ENCODE results near the gene CACUL1. TPM values are rescaled to one million over a fixed set of nuclear protein-coding genes. Genes with fewer than 3 reads are reported as not detected.

CACUL1 gene
- total and polyA plus RNA-seq, 12 donors: 4.9 to 32.6 (median 24.4) TPM

DNA sequence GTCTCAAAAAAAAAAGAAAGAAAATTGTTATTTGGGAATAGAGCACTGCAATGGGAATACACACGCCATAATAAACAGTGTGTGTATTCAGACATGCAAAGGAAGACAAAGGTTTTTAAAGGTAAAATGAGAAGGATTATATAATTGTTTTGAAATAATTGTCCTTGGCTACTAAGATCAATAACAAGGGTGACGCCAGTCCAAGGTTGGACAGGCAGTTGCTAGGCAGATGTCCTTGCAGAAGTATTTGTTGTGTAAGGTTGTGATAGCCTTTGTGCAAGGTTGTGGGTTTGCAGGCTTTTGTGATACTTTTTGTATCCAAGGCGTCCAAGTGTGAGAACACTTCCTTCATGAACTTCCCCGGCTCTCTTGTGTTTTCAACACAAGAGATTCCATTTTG lies 87.0 kb downstream of the CACUL1 start:
- WGBS, 2 donors: 86 to 93% methylated on average over 4 of the region's 4 CpGs
- H3K9me3 ChIP-seq: peaks cover 0 to under 1% (median 0%) of the 10 kb centered on the region in 11 donors
- intact Hi-C loops (cut with DNase I): no loop called here
- no peak for DNase-seq
- no peak for ATAC-seq
- H3K27me3 ChIP-seq: peaks cover 0 to 24% (median 8%) of the 10 kb centered on the region in 7 donors
- no peaks in the 10 kb centered on the region for H3K36me3 ChIP-seq
- H3K4me1 ChIP-seq: peaks cover 4 to 33% (median 23%) of the 10 kb centered on the region in 9 donors
- H3K4me3 ChIP-seq: no peak overlapping the region
- no peak overlapping the region for H3K27ac ChIP-seq
- TF ChIP-seq, protein P1, sequence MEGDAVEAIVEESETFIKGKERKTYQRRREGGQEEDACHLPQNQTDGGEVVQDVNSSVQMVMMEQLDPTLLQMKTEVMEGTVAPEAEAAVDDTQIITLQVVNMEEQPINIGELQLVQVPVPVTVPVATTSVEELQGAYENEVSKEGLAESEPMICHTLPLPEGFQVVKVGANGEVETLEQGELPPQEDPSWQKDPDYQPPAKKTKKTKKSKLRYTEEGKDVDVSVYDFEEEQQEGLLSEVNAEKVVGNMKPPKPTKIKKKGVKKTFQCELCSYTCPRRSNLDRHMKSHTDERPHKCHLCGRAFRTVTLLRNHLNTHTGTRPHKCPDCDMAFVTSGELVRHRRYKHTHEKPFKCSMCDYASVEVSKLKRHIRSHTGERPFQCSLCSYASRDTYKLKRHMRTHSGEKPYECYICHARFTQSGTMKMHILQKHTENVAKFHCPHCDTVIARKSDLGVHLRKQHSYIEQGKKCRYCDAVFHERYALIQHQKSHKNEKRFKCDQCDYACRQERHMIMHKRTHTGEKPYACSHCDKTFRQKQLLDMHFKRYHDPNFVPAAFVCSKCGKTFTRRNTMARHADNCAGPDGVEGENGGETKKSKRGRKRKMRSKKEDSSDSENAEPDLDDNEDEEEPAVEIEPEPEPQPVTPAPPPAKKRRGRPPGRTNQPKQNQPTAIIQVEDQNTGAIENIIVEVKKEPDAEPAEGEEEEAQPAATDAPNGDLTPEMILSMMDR (IDR thresholded peaks at IDR 0.05): no peak

DNA sequence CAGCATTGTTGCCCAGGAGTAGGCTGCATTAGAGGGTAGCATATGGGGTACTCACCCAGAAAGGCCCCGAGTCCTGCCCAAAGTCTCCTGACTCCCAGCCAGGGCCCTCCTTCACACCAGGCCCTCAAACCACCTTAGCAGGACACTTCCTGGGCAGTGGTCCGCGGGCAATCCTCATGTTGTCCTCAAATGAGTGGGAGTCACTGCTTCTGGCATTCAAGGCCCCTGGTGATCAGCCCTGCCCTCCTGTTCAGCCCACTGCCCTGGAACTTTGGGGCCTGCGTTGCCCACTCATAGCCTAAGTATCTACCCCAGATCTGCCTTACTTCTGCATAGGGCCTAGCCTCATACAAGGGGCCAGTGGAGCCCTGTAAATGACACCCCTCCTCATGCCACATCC lies 88.4 kb downstream of the CACUL1 start:
- Histone ChIP-seq H3K27ac (no peak overlapping the region), H3K4me3 (no peak overlapping the region), H3K9me3 (peaks cover 0 to 15% (median 0%) of the 10 kb centered on the region in 11 donors), H3K27me3 (peaks cover 0 to 28% (median 10%) of the 10 kb centered on the region in 7 donors), H3K4me1 (peaks cover 4 to 25% (median 17%) of the 10 kb centered on the region in 9 donors), H3K36me3 (no peaks in the 10 kb centered on the region)
- TF ChIP-seq, protein P1 (IDR thresholded peaks at IDR 0.05): no peak
- 70 to 83% methylated on average over 4 of the region's 4 CpGs for WGBS, 2 donors
- DNase-seq (no peak), ATAC-seq (no peak)
- intact Hi-C loops (cut with DNase I): no loop called here

DNA sequence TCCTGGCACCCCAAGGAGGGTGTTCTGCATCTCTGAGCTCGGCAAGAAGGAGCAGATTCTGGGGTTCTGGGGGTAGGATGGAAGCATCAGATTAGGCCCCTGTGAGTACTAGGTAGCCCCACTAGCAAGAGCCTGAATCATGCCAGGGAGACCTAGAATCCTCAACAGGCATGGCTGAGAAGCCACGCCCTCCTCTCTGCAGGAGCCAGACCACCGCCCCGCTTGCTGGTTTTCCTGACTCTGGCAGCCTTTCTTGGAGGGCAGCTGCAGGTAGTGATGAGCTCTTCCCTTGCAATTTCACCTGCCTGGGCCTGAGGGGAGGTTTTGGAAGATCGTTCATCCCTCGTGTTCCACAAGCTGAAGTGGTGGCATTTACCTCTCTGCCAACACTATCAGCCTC lies 90.4 kb downstream of the CACUL1 start:
- WGBS, 2 donors: 46 to 48% methylated on average over 6 of the region's 6 CpGs
- Histone ChIP-seq H3K4me3 (no peak overlapping the region), H3K27ac (no peak overlapping the region), H3K4me1 (peaks cover 0 to 12% (median 5%) of the 10 kb centered on the region in 9 donors), H3K27me3 (peaks cover 0 to 28% (median 10%) of the 10 kb centered on the region in 7 donors), H3K36me3 (no peaks in the 10 kb centered on the region), H3K9me3 (peaks cover 0 to 30% (median 0%) of the 10 kb centered on the region in 11 donors)
- no peak for ATAC-seq
- intact Hi-C loops (cut with DNase I): no loop called here
- TF ChIP-seq, protein P1 (IDR thresholded peaks at IDR 0.05): no peak
- DNase-seq: no peak

DNA sequence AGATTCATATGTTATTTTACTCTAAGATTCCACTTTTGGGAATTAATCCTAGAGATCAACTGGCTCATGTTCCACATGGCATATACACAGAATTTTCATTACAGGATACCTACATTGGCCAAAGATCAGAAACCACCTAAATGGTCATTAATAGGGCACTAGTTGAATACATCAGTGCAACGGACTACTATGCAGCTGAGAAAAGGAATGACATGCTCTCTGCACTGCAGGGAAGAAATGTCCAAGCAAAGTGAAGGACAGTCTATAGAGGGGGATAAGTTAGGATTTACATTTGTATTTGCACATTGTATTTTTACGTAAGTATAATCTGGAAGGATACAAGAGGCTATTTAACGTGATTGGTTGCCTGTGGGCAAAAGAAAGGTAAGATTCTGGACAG lies 91.6 kb downstream of the CACUL1 start:
- Histone ChIP-seq H3K9me3 (peaks cover 0 to 30% (median 0%) of the 10 kb centered on the region in 11 donors), H3K27me3 (peaks cover 0 to 28% (median 10%) of the 10 kb centered on the region in 7 donors), H3K27ac (no peak overlapping the region), H3K36me3 (no peaks in the 10 kb centered on the region), H3K4me3 (no peak overlapping the region), H3K4me1 (peaks cover 0 to under 1% (median 0%) of the 10 kb centered on the region in 9 donors)
- TF ChIP-seq, protein P1 (IDR thresholded peaks at IDR 0.05): no peak
- WGBS, 2 donors: 87 to 90% methylated on average over 3 of the region's 3 CpGs
- DNase-seq: no peak
- intact Hi-C loops (cut with DNase I): loop anchor here in 1 of 10 donors (2.0 kb wide), 1 partner anchor 36 kb away; no protein-coding TSS in a partner anchor
- ATAC-seq: no peak
